GM12873 (cell line): ENCODE measurements around the gene CACTIN.

ENCODE experiments used
- TF ChIP-seq, protein P1 (sequence below): IDR thresholded peaks from 2 replicates; pipeline ENCODE4 v1.5.1; 2012; ENCODE audit warnings: low read depth, mild to moderate bottlenecking, moderate library complexity, low read length, control low read depth; ENCODE audit not compliant: insufficient read depth; ENCODE audit errors: missing control alignments

Gene CACTIN

DNA sequence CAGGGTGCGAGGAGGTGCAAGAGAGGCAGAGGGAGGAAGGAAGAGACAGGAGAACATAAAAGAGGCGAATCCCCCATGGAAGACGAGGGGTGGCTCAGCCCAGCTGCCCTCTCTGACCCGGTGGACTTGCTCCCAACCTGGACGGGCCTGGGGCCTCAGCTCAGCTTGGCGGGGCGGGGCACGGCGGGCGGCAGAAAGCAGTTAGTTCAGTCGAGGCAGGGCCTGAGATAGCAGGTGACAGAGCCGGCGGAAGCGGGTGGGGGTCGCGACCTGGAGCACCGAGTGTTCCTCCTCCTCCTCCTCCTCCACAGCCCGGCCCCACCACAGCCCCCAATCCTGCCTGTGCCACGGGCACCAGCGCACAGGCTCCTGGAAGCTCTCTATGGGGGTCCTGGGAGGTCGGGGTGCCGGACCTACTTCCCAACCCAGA lies 7.0 kb upstream of the CACTIN start:
- TF ChIP-seq, protein P1, sequence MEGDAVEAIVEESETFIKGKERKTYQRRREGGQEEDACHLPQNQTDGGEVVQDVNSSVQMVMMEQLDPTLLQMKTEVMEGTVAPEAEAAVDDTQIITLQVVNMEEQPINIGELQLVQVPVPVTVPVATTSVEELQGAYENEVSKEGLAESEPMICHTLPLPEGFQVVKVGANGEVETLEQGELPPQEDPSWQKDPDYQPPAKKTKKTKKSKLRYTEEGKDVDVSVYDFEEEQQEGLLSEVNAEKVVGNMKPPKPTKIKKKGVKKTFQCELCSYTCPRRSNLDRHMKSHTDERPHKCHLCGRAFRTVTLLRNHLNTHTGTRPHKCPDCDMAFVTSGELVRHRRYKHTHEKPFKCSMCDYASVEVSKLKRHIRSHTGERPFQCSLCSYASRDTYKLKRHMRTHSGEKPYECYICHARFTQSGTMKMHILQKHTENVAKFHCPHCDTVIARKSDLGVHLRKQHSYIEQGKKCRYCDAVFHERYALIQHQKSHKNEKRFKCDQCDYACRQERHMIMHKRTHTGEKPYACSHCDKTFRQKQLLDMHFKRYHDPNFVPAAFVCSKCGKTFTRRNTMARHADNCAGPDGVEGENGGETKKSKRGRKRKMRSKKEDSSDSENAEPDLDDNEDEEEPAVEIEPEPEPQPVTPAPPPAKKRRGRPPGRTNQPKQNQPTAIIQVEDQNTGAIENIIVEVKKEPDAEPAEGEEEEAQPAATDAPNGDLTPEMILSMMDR = no peak

DNA sequence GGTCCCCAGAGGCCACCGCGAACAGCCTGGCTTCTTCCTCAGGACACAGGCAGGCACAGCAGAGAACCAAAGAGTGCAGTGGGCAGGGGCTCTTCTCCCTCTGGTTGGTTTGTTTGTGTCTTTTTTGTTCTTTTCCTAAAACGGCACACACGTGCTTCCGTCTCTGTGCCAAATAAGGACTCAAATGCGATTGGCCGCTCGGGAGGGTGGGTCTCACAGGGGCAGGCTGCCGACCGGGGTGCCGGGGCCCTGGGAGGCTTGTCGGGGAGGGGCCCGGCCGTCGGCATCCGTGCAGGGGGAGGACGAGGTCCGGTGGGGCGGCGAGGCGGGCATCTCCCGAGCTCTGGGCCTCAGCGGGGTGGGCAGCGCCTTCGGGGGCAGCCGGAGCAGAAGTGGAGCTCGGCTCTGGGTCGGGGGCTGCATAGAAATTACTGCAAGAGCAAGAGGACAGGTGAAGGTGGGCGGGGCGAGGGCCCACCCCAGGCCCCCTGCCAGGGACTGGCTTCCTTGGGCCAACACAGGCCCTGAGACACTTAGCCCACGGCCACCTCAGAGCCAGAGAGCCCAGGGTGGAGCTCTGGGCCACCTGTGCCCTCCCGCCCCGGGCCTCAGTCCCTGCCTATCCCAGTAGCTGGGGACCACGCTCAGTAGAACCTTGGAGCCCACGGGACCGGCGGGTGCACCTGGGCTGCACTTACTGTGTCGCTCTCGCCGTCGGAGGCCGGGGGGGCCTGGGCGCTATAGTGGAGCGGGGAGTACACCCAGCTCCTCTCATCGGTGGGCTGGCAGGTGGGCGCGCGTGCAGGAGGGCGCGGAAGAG lies 6.4 kb upstream of the CACTIN start:
- TF ChIP-seq, protein P1 = no peak

DNA sequence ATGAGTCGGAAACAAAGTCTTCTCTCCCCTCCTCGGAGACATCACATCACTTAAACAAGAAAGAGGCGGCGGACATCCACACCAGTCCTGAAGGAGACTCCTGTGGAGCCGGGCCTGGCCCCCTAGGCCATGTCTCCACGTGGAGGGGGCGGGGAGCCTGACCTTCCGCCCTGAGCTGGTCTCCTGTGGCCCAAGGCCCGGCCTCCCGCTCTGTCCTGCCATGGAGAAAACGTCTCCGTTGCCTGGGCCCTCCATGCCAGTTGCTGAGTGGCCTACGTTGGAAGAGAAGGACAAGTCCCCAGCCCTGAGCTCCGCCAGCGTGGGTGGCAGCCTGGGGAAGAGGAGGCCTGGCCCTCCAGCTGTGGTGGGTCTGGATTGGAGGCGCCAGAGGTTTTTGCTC lies 5.5 kb upstream of the CACTIN start:
- TF ChIP-seq, protein P1 = no peak

- TF ChIP-seq, protein P1 = no peak
These were observed 4.7 kb upstream of the CACTIN start for GRCh38 chr19:3631053-3631861.

DNA sequence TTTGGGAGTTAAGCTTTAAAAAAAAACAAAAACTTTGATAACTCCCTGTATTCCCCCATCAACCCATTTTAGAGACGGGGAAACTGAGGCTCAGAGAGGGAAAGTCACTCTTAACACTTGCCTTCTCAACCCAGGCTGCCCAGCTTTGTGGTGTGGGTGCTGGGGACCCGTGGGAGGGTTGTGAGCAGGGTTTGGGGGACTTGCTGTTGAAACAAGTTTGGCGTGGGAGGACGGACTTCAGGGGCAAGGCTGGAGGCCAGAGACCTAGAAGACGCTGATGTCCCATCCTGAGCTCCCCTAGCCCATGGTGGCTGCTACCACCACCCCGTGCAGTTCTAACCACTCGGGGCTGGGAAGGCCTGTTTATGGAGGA lies 747 bp upstream of the CACTIN start:
- TF ChIP-seq, protein P1 = no peak

GRCh38 chr19:3625996-3626472 lies 556 bp downstream of the CACTIN start:
- TF ChIP-seq, protein P1 = no peak

DNA sequence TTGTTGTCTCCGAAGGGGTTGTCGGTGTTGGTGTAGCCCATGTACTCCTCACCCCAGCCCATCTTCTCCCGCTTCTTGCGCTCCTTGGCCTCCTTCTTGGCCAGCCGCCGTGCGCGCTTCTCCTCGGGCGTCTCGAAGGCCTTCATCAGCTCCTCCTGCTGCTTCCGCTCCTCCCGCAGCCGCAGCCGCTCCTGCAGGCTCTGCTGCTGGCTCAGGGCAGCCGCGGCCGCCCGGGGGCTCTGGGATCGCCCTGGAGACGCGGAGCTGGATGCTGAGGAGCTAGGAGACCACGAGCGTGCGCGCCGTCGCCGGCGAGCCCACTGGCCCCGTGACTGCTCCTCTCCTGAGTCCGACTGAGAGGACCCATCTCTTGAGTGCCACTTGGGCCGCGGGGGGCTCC lies 2.9 kb downstream of the CACTIN start:
- TF ChIP-seq, protein P1 = no peak
